WI38 (cell line): Measurements from ENCODE around the gene PACRG.

Source experiments
- H3K4me3 ChIP-seq: 2 replicates; pipeline ENCODE4 v1.5.1; 2011; ENCODE audit warnings: low read depth, mild to moderate bottlenecking, control low read depth, low read length
- TF ChIP-seq, protein P1 (sequence below): IDR thresholded peaks from 2 replicates; pipeline ENCODE4 v1.5.1; 2012; ENCODE audit warnings: low read depth, mild to moderate bottlenecking, control low read depth, low read length

Gene PACRG

DNA sequence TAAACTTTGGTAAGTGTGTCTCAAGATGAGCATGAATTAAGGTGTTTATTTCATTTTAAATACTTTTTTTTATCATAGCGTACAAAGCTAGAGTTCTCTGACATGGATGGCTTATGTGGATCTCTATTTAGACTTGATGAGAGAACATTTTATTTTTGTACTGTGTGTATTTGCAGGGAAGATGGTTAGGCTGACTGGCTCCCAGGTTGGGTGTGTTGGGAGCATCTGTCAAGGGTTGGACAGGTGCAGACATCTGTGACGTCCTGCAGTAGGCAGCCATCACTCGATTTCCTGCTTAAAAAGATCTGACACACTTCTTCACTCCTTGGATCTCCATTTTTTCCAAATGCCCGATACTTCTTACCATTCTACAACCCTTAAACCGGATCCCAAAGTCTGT lies 464.8 kb downstream of the PACRG start:
- TF ChIP-seq, protein P1, sequence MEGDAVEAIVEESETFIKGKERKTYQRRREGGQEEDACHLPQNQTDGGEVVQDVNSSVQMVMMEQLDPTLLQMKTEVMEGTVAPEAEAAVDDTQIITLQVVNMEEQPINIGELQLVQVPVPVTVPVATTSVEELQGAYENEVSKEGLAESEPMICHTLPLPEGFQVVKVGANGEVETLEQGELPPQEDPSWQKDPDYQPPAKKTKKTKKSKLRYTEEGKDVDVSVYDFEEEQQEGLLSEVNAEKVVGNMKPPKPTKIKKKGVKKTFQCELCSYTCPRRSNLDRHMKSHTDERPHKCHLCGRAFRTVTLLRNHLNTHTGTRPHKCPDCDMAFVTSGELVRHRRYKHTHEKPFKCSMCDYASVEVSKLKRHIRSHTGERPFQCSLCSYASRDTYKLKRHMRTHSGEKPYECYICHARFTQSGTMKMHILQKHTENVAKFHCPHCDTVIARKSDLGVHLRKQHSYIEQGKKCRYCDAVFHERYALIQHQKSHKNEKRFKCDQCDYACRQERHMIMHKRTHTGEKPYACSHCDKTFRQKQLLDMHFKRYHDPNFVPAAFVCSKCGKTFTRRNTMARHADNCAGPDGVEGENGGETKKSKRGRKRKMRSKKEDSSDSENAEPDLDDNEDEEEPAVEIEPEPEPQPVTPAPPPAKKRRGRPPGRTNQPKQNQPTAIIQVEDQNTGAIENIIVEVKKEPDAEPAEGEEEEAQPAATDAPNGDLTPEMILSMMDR: no peak

DNA sequence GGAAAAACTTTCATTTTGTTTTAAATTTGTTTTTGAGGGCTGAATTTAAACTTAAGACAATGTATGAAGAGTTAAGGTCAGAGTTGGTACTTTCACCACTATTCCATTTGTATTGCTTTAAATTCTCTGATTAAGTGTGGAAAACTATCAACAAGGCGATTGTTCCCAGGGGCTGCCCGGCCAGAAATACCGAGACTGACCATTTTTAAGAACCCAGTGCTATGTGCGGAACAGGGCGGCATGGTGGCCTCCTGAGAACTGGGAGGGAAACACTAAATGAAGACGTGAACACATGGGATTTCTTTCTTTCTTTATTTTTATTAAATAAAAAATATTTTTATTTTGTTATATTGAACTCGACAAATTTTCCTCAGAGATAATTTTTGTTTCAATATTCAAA lies 465.6 kb downstream of the PACRG start:
- H3K4me3 ChIP-seq: no peak overlapping the region
- TF ChIP-seq, protein P1: no peak

More for the DNA sequence above, 464.8 kb downstream of the PACRG start:
- H3K4me3 ChIP-seq: no peak overlapping the region

DNA sequence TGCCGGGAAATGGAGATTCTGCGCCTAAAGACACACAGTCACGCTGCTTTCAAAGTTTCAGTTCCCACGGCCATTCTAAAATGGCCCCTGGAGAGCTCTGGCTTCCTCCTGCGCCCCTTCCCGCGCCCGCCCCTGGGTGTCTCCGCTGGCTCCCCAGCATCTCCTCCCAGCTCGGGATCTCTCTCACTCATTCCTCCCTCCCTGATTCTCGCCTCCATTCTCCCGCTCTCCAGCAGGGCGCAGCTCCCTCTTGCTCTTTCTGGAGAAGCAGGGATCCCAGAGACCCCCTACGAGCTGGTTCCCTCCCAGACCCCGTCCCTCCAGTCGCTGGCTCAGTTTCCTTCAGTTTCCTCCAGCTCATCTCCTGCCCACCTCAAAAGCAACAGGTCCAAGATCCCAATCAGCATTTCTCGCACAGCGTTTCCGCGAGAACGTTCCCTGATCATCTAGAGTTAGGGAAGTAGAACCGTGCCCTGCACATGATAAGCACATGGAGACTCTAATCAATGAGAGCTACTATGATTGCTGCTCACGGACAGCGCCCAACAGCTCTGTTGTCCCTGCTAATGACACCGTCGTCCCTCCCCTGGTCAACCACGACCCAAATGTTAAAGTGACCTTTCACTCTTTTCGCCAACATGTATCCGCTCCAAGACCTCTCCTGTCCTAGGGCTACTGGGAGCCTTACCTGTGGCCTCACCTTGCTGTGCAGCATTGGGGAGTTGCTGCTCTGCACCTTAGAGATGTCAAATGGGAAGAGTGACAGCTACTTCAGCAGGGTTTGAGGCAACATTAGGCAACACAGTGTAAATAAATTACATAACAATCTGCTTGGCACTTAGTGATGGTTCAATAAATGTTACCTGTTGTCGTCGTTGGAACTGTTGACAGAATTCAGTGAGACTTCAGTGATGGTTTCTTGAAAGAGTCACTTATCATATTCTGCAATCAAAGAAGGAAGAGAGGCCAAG lies 468.2 kb downstream of the PACRG start:
- TF ChIP-seq, protein P1: no peak
- no peak overlapping the region for H3K4me3 ChIP-seq

DNA sequence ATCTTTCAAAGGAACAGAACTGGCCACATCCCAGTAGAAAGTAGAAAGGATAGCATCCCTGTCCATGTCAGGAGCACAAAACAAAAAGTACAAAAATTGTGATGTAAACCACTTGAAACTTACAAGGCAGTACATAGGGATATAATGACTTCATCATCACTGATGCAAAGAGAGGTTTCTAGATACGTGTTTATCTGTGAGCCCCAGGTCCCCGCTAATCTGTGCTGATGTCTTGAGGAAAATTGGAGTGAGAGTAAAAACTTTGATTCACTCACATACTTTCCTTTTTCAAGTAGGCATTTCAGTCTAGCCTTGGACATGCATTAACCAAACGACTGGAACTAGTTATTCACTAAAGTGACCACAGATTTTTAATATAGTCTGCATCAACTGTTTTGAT lies 470.1 kb downstream of the PACRG start:
- H3K4me3 ChIP-seq: no peak overlapping the region
- TF ChIP-seq, protein P1: no peak

DNA sequence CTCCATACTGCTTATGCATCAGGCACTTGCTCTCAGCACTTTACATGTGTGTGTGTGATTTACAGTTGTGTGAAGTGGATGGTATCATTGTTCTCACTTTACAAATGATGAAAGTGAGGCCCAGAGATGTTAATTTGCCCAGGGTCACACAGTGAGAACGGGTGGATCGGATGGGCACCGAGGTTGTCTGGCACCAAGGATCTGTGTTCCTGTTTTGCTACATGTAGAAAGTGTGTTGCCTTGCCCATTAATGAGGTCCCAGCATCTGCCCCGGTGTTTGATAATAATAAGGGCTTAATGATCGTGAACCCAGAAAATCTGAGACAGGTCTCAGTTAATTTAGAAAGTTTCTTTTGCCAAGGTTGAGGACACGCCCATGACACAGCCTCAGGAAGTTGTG lies 470.6 kb downstream of the PACRG start:
- TF ChIP-seq, protein P1: no peak
- no peak overlapping the region for H3K4me3 ChIP-seq

DNA sequence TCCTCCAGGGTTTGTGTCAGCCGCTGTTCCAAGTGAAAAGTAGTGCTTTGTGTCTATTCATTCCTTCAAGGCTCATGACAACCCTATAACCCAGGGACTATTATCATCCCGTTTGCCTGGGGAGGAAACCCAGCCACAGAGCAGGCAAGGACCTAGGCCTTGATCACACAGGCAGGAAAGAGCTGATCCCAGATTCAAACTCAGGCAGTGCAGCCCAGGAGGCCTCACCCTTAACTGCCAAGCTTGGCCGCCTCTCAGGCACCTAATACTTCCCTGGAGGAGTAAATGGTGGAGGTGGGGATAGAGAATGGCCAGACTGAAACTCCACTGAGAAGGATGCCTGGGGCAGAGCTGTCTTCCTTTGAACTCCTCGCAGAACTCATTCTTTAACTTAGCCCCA lies 471.6 kb downstream of the PACRG start:
- TF ChIP-seq, protein P1: no peak
- no peak overlapping the region for H3K4me3 ChIP-seq

DNA sequence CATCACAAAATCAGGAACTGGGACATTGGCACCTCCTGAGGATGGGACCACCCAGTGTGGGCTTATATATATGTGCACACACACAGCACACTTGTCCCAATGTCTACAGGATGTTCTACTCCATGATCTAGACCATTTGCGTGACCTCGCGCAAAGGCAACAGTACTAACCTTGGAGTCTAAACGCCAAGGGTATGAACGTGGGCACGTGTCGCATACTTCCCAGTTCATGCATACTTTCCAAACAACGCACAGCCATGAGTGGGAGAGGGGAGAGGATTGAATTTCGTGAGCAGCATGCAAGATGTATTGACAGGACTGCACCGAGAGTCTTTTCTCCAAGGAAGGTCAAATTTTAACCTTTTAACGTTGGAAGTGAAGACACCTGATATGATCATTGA lies 472.5 kb downstream of the PACRG start:
- TF ChIP-seq, protein P1: no peak
- no peak overlapping the region for H3K4me3 ChIP-seq
